CD14-positive monocyte (primary cell): Measurements from ENCODE around the gene INSR. TPM values are rescaled to one million over a fixed set of nuclear protein-coding genes. Genes with fewer than 3 reads are reported as not detected.

ENCODE experiments used
- DNase-seq, 3 donors: peaks; one replicate each; pipeline ENCODE4 v3.0.0-alpha.2; 2011 to 2022
- H2AFZ ChIP-seq: 2 replicates; pipeline ENCODE4 v1.6.0; 2012; ENCODE audit warnings: mild to moderate bottlenecking, low read depth, low read length, inconsistent platforms; ENCODE audit not compliant: insufficient read depth, poor library complexity, severe bottlenecking
- H3K27ac ChIP-seq, 2 donors: 1 replicate in 1 of 2; 2 replicates in 1 of 2; pipeline ENCODE4 v1.5.1; 2012 to 2013; ENCODE audit warnings: low read length in 2 of 2, control low read depth in 1 of 2, inconsistent platforms in 1 of 2, low read depth in 1 of 2, mild to moderate bottlenecking in 1 of 2
- H3K27me3 ChIP-seq, 2 donors: one replicate each; pipeline versions ENCODE4 v1.6.0 to v1.6.1; 2011 to 2013; ENCODE audit warnings: low read length in 2 of 2; ENCODE audit not compliant: control insufficient read depth in 2 of 2, insufficient read depth in 2 of 2
- H3K36me3 ChIP-seq, 2 donors: replicated peaks in 1 of 2; 1 replicate in 1 of 2; 2 replicates in 1 of 2; pipeline versions ENCODE4 v1.5.1 to v1.6.1; 2012 to 2013; ENCODE audit warnings: low read length in 2 of 2, control low read depth in 1 of 2, inconsistent platforms in 1 of 2, mild to moderate bottlenecking in 1 of 2; ENCODE audit not compliant: insufficient read depth in 2 of 2, control insufficient read depth in 1 of 2
- H3K4me1 ChIP-seq, 2 donors: 1 replicate in 1 of 2; 2 replicates in 1 of 2; pipeline versions ENCODE4 v1.5.1 to v1.6.1; 2012 to 2013; ENCODE audit warnings: low read length in 2 of 2, control low read depth in 1 of 2, inconsistent platforms in 1 of 2, mild to moderate bottlenecking in 1 of 2, moderate library complexity in 1 of 2; ENCODE audit not compliant: insufficient read depth in 2 of 2, control insufficient read depth in 1 of 2
- H3K4me2 ChIP-seq: replicated peaks from 2 replicates; pipeline ENCODE3; 2012; ENCODE audit warnings: low read length, moderate library complexity, mild to moderate bottlenecking; ENCODE audit not compliant: poor library complexity, severe bottlenecking; ENCODE audit errors: extremely low read depth
- H3K4me3 ChIP-seq, 3 experiments: fragments of 200-600 bp in 1 of 3; sonication (generic) in 1 of 3; replicated peaks in 1 of 3; 1 replicate in 2 of 3; 2 replicates in 1 of 3; pipeline ENCODE4 v1.5.1; 2011 to 2013; ENCODE audit warnings: low read length in 3 of 3, mild to moderate bottlenecking in 3 of 3, control low read depth in 2 of 3, low read depth in 2 of 3, inconsistent platforms in 1 of 3, moderate library complexity in 1 of 3
- H3K79me2 ChIP-seq: 2 replicates; pipeline ENCODE4 v1.6.0; 2012; ENCODE audit warnings: mild to moderate bottlenecking, control low read depth, inconsistent platforms, low read length, moderate library complexity; ENCODE audit not compliant: insufficient read depth
- H3K9ac ChIP-seq: 2 replicates; pipeline ENCODE4 v1.6.0; 2017; ENCODE audit warnings: low read length, mild to moderate bottlenecking; ENCODE audit not compliant: insufficient read depth, poor library complexity, severe bottlenecking
- H3K9me3 ChIP-seq, 2 donors: replicated peaks in 1 of 2; 1 replicate in 1 of 2; 2 replicates in 1 of 2; pipeline versions ENCODE4 v1.5.1 to v1.6.1; 2012 to 2013; ENCODE audit warnings: low read length in 2 of 2, control low read depth in 1 of 2; ENCODE audit not compliant: control insufficient read depth in 1 of 2, insufficient read depth in 1 of 2
- H4K20me1 ChIP-seq: 2 replicates; pipeline ENCODE4 v1.6.0; 2012; ENCODE audit warnings: mild to moderate bottlenecking, low read length, control low read depth, moderate library complexity; ENCODE audit not compliant: insufficient read depth
- H3K27ac Mint-ChIP-seq, 7 donors: one replicate each; pipeline ENCODE4 v1.8.0; 2020; ENCODE audit warnings: mild to moderate bottlenecking in 7 of 7, mixed read lengths in 7 of 7, moderate library complexity in 6 of 7, inconsistent platforms in 2 of 7
- H3K27me3 Mint-ChIP-seq, 3 donors: one replicate each; pipeline ENCODE4 v1.8.0; 2021 to 2022; ENCODE audit warnings: low read depth in 3 of 3, mild to moderate bottlenecking in 3 of 3, mixed read lengths in 3 of 3, moderate library complexity in 3 of 3, inconsistent platforms in 1 of 3
- H3K36me3 Mint-ChIP-seq, 2 donors: one replicate each; pipeline ENCODE4 v1.8.0; 2020; ENCODE audit warnings: mixed read lengths in 2 of 2, inconsistent platforms in 1 of 2, mild to moderate bottlenecking in 1 of 2
- H3K4me1 Mint-ChIP-seq: one replicate; pipeline ENCODE4 v1.8.0; 2020; ENCODE audit warnings: mild to moderate bottlenecking, mixed read lengths
- H3K4me3 Mint-ChIP-seq, 2 donors: one replicate each; pipeline ENCODE4 v1.8.0; 2020; ENCODE audit warnings: mild to moderate bottlenecking in 2 of 2, mixed read lengths in 2 of 2, moderate library complexity in 1 of 2
- H3K9me3 Mint-ChIP-seq, 7 donors: one replicate each; pipeline ENCODE4 v1.8.0; 2020 to 2022; ENCODE audit warnings: mixed read lengths in 7 of 7, mild to moderate bottlenecking in 6 of 7, moderate library complexity in 6 of 7, inconsistent platforms in 2 of 7
- WGBS: methylation state at CpG from one replicate; pipeline ENCODE4 v1.1.5; 2013; ENCODE audit warnings: missing lambda C conversion rate; ENCODE audit not compliant: insufficient coverage; 5-methylcytosine and 5-hydroxymethylcytosine counted together
- intact Hi-C, 2 donors: fragments of 100-400 bp; cut with micrococcal nuclease; formaldehyde crosslinking; loops; one replicate each; pipeline versions ENCODE4 v1.15.0 to v1.15.1; 2023
- polyA plus RNA-seq, 3 donors: library from polyadenylated mRNA; depleted of rRNA in 1 of 3; unstranded in 2 of 3; stranded (reverse) in 1 of 3; fragments of 300-500 nt in 2 of 3; fragments of >200 nt in 1 of 3; fragmentation: Illumina TruSeq in 2 of 3; gene quantifications; 1 replicate in 2 of 3; 2 replicates in 1 of 3; pipeline ENCODE4 v1.2.3, GENCODE V29; 2012 to 2021
- TF ChIP-seq, protein P1 (sequence below): fragments of 200-600 bp; IDR thresholded peaks from one replicate; pipeline ENCODE4 v1.8.0; 2022; ENCODE audit warnings: antibody characterized with exemption, mild to moderate bottlenecking

Gene INSR
- polyA plus RNA-seq, 3 donors = 2.9 to 12.4 (median 3.4) TPM

DNA sequence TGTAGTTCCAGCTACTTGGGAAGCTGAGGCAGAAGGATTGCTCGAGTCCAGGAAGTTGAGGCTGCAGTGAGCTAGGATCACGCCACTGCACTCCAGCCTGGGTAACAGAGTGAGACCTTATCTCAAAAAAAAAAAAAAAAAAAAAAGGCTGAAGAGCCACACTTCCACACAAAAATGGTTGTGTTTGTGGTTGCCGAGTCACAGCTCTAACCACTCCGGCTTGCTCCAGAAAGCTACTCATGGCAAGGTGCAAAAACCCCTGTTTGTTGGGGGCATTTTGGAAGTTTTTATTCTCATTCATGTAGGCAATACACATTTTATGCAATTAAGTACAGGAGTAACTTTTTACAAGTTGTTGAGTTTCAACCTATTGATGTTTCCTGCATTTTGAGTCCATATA is 93.5 kb downstream of the INSR start:
- Mint-ChIP-seq H3K36me3 (peaks cover 6 to 12% of the 10 kb centered on the region in 2 donors), H3K9me3 (no peaks in the 10 kb centered on the region), H3K4me1 (peaks cover 23% of the 10 kb centered on the region), H3K27ac (no peak overlapping the region), H3K4me3 (no peak overlapping the region), H3K27me3 (peaks cover 0 to 11% (median 7%) of the 10 kb centered on the region in 3 donors)
- H3K79me2 ChIP-seq = peaks cover 29% of the 10 kb centered on the region
- peaks cover 38% of the 10 kb centered on the region for H4K20me1 ChIP-seq
- peaks cover 13 to 21% of the 10 kb centered on the region in 2 donors for H3K4me1 ChIP-seq
- H3K9ac ChIP-seq = no peak overlapping the region
- H3K4me3 ChIP-seq = no peak overlapping the region
- intact Hi-C loops = no loop called here
- no CpG with 5 or more reads among the region's 4 CpGs for WGBS
- H2AFZ ChIP-seq = no peak overlapping the region
- no peaks in the 10 kb centered on the region for H3K9me3 ChIP-seq
- H3K27ac ChIP-seq = no peak overlapping the region
- H3K36me3 ChIP-seq = no peaks in the 10 kb centered on the region
- TF ChIP-seq, protein P1, sequence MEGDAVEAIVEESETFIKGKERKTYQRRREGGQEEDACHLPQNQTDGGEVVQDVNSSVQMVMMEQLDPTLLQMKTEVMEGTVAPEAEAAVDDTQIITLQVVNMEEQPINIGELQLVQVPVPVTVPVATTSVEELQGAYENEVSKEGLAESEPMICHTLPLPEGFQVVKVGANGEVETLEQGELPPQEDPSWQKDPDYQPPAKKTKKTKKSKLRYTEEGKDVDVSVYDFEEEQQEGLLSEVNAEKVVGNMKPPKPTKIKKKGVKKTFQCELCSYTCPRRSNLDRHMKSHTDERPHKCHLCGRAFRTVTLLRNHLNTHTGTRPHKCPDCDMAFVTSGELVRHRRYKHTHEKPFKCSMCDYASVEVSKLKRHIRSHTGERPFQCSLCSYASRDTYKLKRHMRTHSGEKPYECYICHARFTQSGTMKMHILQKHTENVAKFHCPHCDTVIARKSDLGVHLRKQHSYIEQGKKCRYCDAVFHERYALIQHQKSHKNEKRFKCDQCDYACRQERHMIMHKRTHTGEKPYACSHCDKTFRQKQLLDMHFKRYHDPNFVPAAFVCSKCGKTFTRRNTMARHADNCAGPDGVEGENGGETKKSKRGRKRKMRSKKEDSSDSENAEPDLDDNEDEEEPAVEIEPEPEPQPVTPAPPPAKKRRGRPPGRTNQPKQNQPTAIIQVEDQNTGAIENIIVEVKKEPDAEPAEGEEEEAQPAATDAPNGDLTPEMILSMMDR = no peak
- H3K4me2 ChIP-seq = no peak overlapping the region
- H3K27me3 ChIP-seq = peaks cover 0 to 2% of the 10 kb centered on the region in 2 donors
- DNase-seq = peak in 1 of 3 donors; percentile 30

DNA sequence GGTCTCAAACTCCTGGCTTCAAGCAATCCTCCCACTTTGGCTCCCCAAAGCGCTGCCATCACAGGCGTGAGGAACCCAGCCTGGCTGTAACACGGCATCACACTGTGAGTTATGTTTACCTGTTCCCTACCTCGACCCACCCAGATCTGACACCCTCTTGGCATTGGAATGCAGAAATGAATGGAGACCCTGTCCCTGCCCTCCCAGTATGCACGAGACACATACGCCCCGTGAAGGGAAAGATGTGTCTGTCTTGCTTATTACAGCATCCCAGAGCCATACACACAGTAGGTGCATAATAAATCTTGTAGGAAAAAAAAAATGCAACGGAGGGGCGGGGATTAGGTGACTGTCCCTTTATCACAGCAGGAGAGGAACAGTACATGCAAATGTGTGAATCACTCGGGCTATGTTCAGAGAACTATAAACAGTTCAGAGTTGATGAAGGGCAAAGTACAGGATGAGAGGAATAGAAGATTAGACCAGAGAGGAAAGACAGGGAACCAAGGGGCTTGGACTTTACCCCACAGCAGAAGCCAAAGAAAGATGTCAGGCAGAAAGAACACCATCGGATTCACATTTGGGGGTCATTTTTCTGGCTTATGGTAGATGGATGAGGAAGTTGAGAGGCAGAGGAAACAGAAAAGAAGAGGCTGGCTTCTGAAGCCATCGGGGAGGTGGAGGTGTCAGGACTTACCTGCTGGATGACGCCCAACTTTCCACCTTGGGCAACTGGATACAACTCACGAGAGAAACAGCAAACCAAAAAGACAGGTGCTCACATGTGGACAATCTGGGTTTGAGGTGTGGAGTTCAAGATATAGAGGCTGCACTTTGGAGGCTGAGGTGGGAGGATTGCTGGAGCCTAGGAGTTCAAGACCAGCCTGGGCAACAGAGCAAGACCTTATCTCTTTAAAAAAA is 94.3 kb downstream of the INSR start:
- peaks cover 22% of the 10 kb centered on the region for H3K4me1 Mint-ChIP-seq
- peaks cover 0 to 11% (median 7%) of the 10 kb centered on the region in 3 donors for H3K27me3 Mint-ChIP-seq
- no peak for DNase-seq
- Histone ChIP-seq H2AFZ (no peak overlapping the region), H3K36me3 (no peaks in the 10 kb centered on the region), H3K27me3 (peaks cover 0 to 2% of the 10 kb centered on the region in 2 donors), H4K20me1 (peaks cover 30% of the 10 kb centered on the region), H3K9me3 (no peaks in the 10 kb centered on the region), H3K27ac (no peak overlapping the region), H3K4me2 (no peak overlapping the region), H3K4me1 (peaks cover 13 to 21% of the 10 kb centered on the region in 2 donors), H3K9ac (no peak overlapping the region), H3K4me3 (no peak overlapping the region), H3K79me2 (peaks cover 22% of the 10 kb centered on the region)
- peaks cover 6 to 12% of the 10 kb centered on the region in 2 donors for H3K36me3 Mint-ChIP-seq
- TF ChIP-seq, protein P1 = no peak
- H3K4me3 Mint-ChIP-seq = no peak overlapping the region
- no peaks in the 10 kb centered on the region for H3K9me3 Mint-ChIP-seq
- 61% methylated on average over 9 of the region's 14 CpGs for WGBS
- intact Hi-C loops = loop anchor here in 1 of 2 donors (5.0 kb wide), 2 partner anchors 53 to 142 kb away; no protein-coding TSS in a partner anchor
- H3K27ac Mint-ChIP-seq = peak overlapping the region in 3 of 7 donors; percentile 10 to 50 (median 42)
